AG04450 (cell line): Measurements from ENCODE around the gene DGUOK. TPM values are rescaled to one million over a fixed set of nuclear protein-coding genes. Genes with fewer than 3 reads are reported as not detected.

ENCODE experiments used
- CTCF ChIA-PET: fragments of 300-600, 350-600 bp; formaldehyde crosslinking; extraction: SDS; loops from one replicate; lab custom pipeline; 2022; ENCODE audit warnings: antibody characterized with exemption, inconsistent platforms; lab: Charles Lee
- POLR2A ChIA-PET: fragments of 350-600 bp; formaldehyde crosslinking; extraction: SDS; loops from one replicate; lab custom pipeline; 2021; ENCODE audit warnings: antibody characterized with exemption, inconsistent platforms; lab: Yijun Ruan, JAX
- DNase-seq: peaks from one replicate; pipeline ENCODE4 v3.0.0-alpha.2; 2011; ENCODE audit warnings: low read depth, low spot score
- H3K27ac ChIP-seq: one replicate; pipeline ENCODE4 v1.5.1; 2012; ENCODE audit warnings: low read depth, low read length, control low read depth
- H3K27me3 ChIP-seq: one replicate; pipeline ENCODE4 v1.6.0; 2012; ENCODE audit warnings: low read length; ENCODE audit not compliant: control insufficient read depth, insufficient read depth
- H3K4me3 ChIP-seq: 2 replicates; pipeline ENCODE4 v1.5.1; 2011; ENCODE audit warnings: mild to moderate bottlenecking, low read depth, low read length, control low read depth
- H3K9me3 ChIP-seq: 2 replicates; pipeline ENCODE4 v1.5.1; 2012; ENCODE audit warnings: low read length; ENCODE audit not compliant: control insufficient read depth, insufficient read depth
- polyA plus RNA-seq: library from polyadenylated mRNA; depleted of rRNA; stranded (reverse); fragments of >200 nt; gene quantifications from 2 replicates; pipeline ENCODE4 v1.2.3, GENCODE V29; 2011
- TF ChIP-seq, protein P1 (sequence below): IDR thresholded peaks from 2 replicates; pipeline ENCODE4 v1.5.1; 2011; ENCODE audit warnings: low read depth, low read length, control low read depth, inconsistent platforms

The DGUOK gene
- polyA plus RNA-seq, 1 experiment = 101 TPM

DNA sequence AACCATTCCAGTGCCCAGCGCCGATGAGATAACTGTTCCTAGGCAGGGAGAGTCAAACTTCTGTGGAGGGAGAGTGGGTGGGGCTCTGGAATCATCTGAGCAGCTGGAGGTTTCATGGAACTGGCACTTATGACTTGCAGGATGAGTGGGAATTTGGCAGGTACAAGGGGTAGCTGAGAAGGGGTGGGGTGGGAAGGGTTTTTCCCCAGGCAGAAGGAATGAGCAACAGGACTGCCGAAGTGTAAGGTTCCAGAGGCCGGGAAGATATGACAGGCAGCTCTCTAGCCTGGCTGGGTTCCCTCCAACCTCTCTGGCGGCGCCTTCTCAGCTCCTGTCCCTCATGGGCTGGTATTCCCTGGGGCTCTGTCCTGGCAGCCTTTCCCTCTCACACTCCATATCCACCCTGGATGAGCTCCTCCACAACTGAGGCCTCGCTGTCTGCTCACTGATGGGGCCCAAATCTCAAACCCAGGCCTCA, 55.5 kb downstream of the DGUOK start:
- H3K4me3 ChIP-seq = no peak overlapping the region
- ChIA-PET CTCF (no interaction called here), POLR2A (no interaction called here)
- peaks cover 3% of the 10 kb centered on the region for H3K9me3 ChIP-seq
- no peaks in the 10 kb centered on the region for H3K27me3 ChIP-seq
- TF ChIP-seq, protein P1, sequence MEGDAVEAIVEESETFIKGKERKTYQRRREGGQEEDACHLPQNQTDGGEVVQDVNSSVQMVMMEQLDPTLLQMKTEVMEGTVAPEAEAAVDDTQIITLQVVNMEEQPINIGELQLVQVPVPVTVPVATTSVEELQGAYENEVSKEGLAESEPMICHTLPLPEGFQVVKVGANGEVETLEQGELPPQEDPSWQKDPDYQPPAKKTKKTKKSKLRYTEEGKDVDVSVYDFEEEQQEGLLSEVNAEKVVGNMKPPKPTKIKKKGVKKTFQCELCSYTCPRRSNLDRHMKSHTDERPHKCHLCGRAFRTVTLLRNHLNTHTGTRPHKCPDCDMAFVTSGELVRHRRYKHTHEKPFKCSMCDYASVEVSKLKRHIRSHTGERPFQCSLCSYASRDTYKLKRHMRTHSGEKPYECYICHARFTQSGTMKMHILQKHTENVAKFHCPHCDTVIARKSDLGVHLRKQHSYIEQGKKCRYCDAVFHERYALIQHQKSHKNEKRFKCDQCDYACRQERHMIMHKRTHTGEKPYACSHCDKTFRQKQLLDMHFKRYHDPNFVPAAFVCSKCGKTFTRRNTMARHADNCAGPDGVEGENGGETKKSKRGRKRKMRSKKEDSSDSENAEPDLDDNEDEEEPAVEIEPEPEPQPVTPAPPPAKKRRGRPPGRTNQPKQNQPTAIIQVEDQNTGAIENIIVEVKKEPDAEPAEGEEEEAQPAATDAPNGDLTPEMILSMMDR = no peak
- H3K27ac ChIP-seq = no peak overlapping the region
- no peak for DNase-seq

DNA sequence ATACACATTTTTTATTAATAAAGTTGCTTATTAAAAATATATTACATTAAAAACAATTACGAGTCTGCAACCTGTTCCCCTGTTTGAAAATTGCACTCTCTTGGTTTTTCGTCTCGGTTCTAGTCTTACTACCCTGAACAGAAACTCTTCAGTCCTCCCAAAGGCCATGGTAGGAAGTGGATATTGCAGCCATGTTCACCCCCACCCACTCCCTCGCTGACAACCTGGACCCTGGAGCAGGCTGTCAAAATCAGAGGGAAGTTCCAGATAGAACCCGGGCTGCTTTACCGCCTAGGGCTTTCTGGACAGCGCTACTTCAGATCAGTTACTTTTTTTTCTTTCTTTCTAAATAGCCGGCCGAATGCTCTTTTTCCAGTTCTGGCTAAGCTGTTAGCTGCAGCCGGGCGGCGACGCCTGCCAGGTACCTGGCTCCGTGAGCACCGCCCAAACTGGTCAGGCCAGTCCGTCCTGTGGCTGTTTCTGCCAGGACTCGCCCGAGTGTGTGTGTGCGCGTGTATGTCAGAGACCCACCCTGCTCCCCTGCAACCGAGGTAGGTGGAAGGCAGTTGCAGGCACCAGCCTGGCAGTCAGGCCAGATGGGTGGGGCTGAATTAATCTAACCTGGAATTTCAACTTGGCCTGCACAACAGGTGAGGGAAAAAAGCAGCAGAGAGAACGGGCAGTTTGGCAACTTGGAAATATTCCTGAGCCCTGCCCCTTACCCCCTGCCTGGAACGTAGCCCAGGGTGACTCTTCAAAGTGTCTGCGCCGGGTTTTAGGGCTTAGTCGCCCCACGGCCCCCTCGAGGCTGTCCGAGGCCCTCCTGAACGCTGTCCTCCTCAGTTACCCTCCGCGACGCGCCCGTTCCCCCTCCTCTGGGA, 56.9 kb downstream of the DGUOK start:
- no peaks in the 10 kb centered on the region for H3K27me3 ChIP-seq
- no peak for DNase-seq
- TF ChIP-seq, protein P1 = no peak
- peak overlapping the region; percentile 50 for H3K4me3 ChIP-seq
- ChIA-PET CTCF (no interaction called here), POLR2A (interaction anchor here (1.2 kb wide), 1 partner anchor 19 kb away, joined by 3 read pairs; no protein-coding TSS in a partner anchor)
- peaks cover 3% of the 10 kb centered on the region for H3K9me3 ChIP-seq
- no peak overlapping the region for H3K27ac ChIP-seq

DNA sequence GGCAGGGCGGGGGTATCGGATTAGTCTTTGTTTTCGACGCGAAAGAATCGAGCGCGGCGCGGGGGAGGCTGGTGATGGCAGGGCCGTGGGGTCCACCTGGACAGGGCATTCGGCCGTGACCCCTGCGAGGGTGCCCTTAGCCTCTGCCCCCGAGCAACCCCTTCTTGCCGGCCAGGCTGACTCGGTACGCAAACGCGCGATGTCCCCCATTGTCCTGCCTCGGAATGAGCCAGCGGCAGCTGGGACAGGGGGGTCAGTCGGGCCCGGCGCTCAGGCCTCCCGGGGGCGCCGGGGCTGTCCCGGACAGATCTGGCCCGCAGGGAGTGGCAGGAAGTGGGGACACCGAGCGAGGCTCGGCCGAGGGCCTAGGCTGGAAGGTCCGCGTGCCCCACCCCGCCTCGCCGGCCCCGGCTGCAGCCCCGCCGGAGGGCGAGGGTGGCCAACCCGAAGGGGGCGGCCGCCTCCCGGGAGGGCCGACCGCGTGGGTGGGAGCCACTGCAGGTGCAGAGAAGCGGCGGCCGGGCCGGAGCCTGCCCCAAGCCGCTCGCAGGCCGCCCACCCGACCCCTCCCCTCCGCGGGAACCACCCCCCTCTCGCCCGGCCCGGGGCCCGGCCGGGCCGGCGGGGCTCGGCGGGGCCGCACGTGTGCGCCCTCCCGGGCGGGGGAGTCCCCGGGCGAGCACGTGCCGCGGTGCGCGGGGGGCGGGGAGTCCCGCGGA, 57.7 kb downstream of the DGUOK start, which contains the start of gene TET3:
Gene TET3, plus strand, starts transcription at position 708 of the 719 bp plus-strand sequence. CDS start 1,494 bp downstream, outside the sequence.
- Histone ChIP-seq H3K4me3 (peak within 1 kb of the TSS; percentile 66), H3K27ac (no peak within 1 kb of the TSS), H3K9me3 (peaks cover 3% of the 10 kb centered on the region), H3K27me3 (no peaks in the 10 kb centered on the region)
- no peak for DNase-seq
- ChIA-PET POLR2A (interaction anchor here (0.5 to 1.0 kb wide), 2 partner anchors 12 to 21 kb away, joined by 3 to 9 read pairs; no protein-coding TSS in a partner anchor), CTCF (no interaction called here)
- TF ChIP-seq, protein P1 = no peak

DNA sequence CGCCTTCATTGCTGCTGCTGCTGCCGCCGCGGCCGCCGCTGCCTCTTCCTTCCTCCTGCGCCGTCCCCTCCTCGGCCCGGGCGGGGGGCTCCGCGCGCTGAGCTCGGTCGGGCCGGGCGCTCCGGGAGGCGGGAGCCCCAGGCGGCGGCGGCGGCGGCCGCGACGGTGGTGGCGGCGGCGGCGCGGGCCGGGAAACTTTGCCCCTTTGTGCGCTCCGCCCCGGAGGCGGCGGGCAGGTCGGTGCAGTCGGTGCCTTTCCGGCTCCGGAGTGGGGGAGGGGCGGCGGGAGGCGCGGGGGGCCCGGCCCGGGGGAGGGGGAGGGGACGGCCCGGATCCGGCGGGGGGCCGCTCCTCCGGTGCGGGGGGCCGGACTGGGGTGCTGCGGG, 58.2 kb downstream of the DGUOK start:
- H3K27ac ChIP-seq = no peak overlapping the region
- DNase-seq = no peak
- CTCF ChIA-PET = no interaction called here

More for the DNA sequence above, 58.2 kb downstream of the DGUOK start:
- POLR2A ChIA-PET = interaction anchor here (0.5 to 1.0 kb wide), 2 partner anchors 13 to 21 kb away, joined by 3 to 9 read pairs; no protein-coding TSS in a partner anchor
- peaks cover 3% of the 10 kb centered on the region for H3K9me3 ChIP-seq
- H3K27me3 ChIP-seq = no peaks in the 10 kb centered on the region
- TF ChIP-seq, protein P1 = no peak
- peak overlapping the region; percentile 49 for H3K4me3 ChIP-seq
